ENCODE measurements around the gene KCNMA1. TPM values are rescaled to one million over a fixed set of nuclear protein-coding genes. Genes with fewer than 3 reads are reported as not detected.

The KCNMA1 gene
- polyA plus RNA-seq, 1 donor from 2014 or later, result 60.8 TPM

- H3F3A ChIP-seq (ENCODE audit: insufficient read depth, low read length, poor library complexity, severe bottlenecking), result peaks cover 11% of the 10 kb centered on the region
- peak overlapping the region; percentile 54 for H3K4me2 ChIP-seq (ENCODE audit: low read length)
- H3K4me3 ChIP-seq (ENCODE audit: low read length), result peak overlapping the region; percentile 28
- no peaks in the 10 kb centered on the region for H3K79me2 ChIP-seq (replicated peaks; ENCODE audit: insufficient read depth, low read length)
- TF ChIP-seq EZH2 (IDR thresholded peaks at IDR 0.05; ENCODE audit: borderline replicate concordance, insufficient read depth, low read length, poor library complexity, severe bottlenecking), result no peak
- peak; percentile 76 for TF ChIP-seq POLR2AphosphoS5 (IDR thresholded peaks at IDR 0.05)
- TF ChIP-seq EP300 (conservative IDR thresholded peaks at IDR 0.05; ENCODE audit: poor library complexity, severe bottlenecking), result peak; percentile 99
- TF ChIP-seq TAF1 (IDR thresholded peaks at IDR 0.05; ENCODE audit: low read depth), result peak; percentile 67
- TF ChIP-seq REST (IDR thresholded peaks at IDR 0.05; ENCODE audit: borderline replicate concordance), result peak; percentile 59
- TF ChIP-seq CTCF (IDR thresholded peaks at IDR 0.05; ENCODE audit: poor library complexity, severe bottlenecking), result no peak
- TF ChIP-seq MXI1 (conservative IDR thresholded peaks at IDR 0.05; ENCODE audit: poor library complexity, severe bottlenecking), result no peak
- peak; percentile 43 for TF ChIP-seq RAD21 (conservative IDR thresholded peaks at IDR 0.05)
- peak; percentile 40 for TF ChIP-seq SMC3 (conservative IDR thresholded peaks at IDR 0.05; ENCODE audit: poor library complexity)
- H3K27me3 ChIP-seq (ENCODE audit: insufficient read depth, low read depth, low read length), result no peaks in the 10 kb centered on the region
- H3K9me3 ChIP-seq (ENCODE audit: low read length), result no peaks in the 10 kb centered on the region
- no peaks in the 10 kb centered on the region for H4K20me1 ChIP-seq (ENCODE audit: insufficient read depth)
- H3K9ac ChIP-seq (ENCODE audit: low read length), result peak overlapping the region; percentile 24
- no peaks in the 10 kb centered on the region for H3K36me3 ChIP-seq (ENCODE audit: insufficient read depth, low read length)
- no peaks in the 10 kb centered on the region for H3K9me2 ChIP-seq (ENCODE audit: insufficient read depth, low read length)
- H2AFZ ChIP-seq (ENCODE audit: low read depth, low read length), result no peak overlapping the region
- H3K27ac ChIP-seq (ENCODE audit: low read length), result peak overlapping the region; percentile 87
Observed at GRCh38 chr10:76969366-76969948, 668.2 kb downstream of the KCNMA1 start.

- H3K36me3 ChIP-seq (ENCODE audit: insufficient read depth, low read length), result no peaks in the 10 kb centered on the region
- H3K27ac ChIP-seq (ENCODE audit: low read length), result peak overlapping the region; percentile 87
- H3K79me2 ChIP-seq (replicated peaks; ENCODE audit: insufficient read depth, low read length), result no peaks in the 10 kb centered on the region
- H4K20me1 ChIP-seq (ENCODE audit: insufficient read depth), result no peaks in the 10 kb centered on the region
- no peaks in the 10 kb centered on the region for H3K9me3 ChIP-seq (ENCODE audit: low read length)
- H3K4me2 ChIP-seq (ENCODE audit: low read length), result no peak overlapping the region
- H3K27me3 ChIP-seq (ENCODE audit: insufficient read depth, low read depth, low read length), result no peaks in the 10 kb centered on the region
- H3K9me2 ChIP-seq (ENCODE audit: insufficient read depth, low read length), result no peaks in the 10 kb centered on the region
- no peak overlapping the region for H3K4me3 ChIP-seq (ENCODE audit: low read length)
- TF ChIP-seq EZH2 (IDR thresholded peaks at IDR 0.05; ENCODE audit: borderline replicate concordance, insufficient read depth, low read length, poor library complexity, severe bottlenecking) (no peak), CTCF (IDR thresholded peaks at IDR 0.05; ENCODE audit: poor library complexity, severe bottlenecking) (no peak), POLR2AphosphoS5 (IDR thresholded peaks at IDR 0.05) (no peak), EP300 (conservative IDR thresholded peaks at IDR 0.05; ENCODE audit: poor library complexity, severe bottlenecking) (no peak), MXI1 (conservative IDR thresholded peaks at IDR 0.05; ENCODE audit: poor library complexity, severe bottlenecking) (no peak), REST (IDR thresholded peaks at IDR 0.05; ENCODE audit: borderline replicate concordance) (no peak), TAF1 (IDR thresholded peaks at IDR 0.05; ENCODE audit: low read depth) (no peak), SMC3 (conservative IDR thresholded peaks at IDR 0.05; ENCODE audit: poor library complexity) (no peak), RAD21 (conservative IDR thresholded peaks at IDR 0.05) (no peak)
- H2AFZ ChIP-seq (ENCODE audit: low read depth, low read length), result no peak overlapping the region
- peak overlapping the region; percentile 19 for H3K9ac ChIP-seq (ENCODE audit: low read length)
- peaks cover 11% of the 10 kb centered on the region for H3F3A ChIP-seq (ENCODE audit: insufficient read depth, low read length, poor library complexity, severe bottlenecking)
Observed at GRCh38 chr10:76968483-76968882, 669.1 kb downstream of the KCNMA1 start.

Data from neural cell (in vitro differentiated cells).